Cerebellar cortex (tissue), 1 donor: ENCODE measurements around the gene PPP1R3C.

Source experiments
- DNase-seq: peaks from one replicate; pipeline ENCODE4 v3.0.0-alpha.2; 2015; ENCODE audit warnings: low spot score

The PPP1R3C gene

DNA sequence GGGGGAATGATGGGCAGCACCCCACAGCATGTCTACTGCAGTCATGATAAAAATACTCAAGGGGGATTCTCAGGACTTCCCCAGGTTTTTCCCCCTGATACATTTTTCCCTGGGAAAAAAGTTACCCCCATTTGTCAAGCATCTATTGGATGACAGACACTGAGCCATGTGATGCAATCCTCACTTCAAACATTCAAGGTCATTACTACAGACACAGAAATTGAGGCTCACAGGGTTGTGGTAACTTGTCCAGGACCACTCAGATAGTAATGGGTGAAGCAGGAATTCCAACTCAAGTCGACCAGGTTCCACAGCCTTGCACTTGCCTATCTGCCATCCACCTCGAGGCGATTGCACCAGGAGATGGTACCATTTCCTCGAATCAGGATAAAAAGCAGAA is 31.7 kb downstream of the PPP1R3C start:
- DNase-seq, result no peak

DNA sequence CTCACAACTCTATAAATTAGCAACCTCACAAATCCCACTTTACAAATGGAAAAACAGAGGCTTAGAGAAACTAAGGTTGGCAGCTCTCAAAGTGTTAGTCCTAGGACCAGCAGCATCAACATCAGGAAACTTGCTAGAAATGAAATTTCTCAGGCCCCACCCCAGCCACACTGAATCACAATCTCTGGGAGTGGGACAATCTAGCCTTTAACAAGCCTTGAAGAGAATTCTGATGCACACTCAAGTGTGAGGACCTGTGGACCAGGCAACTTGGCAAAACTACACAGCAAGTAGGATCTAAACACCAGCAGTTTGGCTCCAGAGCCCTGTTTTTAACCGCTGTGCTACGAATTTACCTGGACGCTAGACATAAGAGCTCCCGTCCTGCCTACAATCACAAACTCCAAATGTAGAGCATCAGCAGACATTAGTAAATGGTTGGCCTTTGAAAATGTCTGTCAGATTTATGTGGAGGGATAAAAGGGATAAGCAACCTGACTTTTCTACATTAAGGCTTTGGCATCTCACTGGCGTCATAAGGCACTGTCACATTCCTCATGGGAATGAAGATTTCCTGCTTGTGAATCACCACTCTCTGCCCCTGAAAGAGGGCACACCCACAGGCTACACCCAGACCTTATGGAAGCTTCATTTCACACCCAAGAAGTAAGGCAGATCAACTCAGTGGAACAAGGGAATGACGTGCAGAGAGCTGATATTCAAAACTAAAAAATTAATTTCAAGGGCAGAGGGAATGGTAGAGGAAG is 34.5 kb downstream of the PPP1R3C start:
- DNase-seq, result no peak

DNA sequence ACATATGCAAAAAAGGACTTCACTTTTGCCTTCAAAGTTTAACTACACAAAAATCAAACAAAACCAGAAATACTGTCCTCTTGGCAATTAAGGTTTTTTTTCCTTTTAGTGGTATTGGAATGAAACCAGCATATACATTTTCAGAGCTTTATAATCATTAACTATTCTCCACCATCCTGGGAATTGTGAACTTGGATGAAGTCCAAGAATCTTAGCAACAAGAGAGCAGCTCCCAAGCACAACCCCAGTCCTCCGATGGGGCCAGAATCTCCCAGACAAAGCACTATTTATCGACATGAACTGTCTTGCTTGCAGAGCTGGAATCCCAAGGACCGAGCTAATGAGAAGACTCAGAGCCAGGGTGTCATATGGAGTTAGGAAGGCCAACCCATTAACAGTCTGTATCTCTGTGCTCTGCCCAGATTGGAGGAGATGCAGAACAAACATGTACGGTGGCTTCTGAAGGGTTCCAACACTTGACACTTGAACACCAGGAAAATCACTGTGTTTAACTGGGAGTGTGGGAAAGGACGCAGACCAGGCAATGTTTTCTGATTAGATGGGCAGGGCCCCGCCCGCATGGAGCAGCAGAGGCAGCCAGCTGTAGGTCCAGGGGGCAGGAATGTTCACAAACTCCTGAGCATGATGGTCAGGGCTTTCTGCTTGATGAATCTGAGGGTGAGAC is 35.5 kb downstream of the PPP1R3C start:
- DNase-seq, result peak; percentile 12

DNA sequence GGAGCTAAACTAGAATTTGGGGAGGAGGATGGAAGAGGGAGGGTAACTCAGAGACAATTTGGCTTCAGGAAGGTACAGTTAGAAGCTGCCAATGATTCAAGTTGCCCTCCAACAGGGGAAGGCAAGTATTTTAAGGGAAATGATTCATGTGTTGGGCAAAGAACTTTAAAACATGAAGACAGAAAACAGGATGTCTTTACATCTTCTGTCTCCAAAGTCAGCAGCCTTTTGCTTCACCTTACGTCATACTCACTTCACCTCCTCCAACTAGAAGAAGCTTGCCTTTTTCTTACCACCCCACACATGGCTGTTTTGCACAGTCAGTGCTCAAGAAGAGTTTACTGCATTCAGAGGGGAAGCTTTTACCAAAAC is 36.1 kb downstream of the PPP1R3C start:
- no peak for DNase-seq

DNA sequence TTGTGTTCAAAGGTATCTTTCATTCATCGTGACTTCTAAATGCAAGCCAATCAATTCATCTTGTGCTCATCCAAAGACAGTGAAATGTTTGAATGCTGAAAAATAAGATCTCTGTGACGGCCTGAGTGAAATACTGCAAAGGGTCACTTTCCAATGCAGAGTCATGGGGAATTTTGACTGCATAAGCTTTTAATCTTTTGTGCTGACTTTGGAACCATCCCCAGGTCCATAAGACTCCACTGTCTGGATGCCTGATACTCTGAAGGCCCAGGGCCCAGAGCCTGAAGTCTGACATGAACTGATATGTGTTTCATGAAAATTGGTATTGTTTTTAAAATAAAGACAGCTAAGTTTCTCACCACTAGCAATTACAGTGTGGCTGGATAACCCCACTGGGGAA is 39.0 kb downstream of the PPP1R3C start:
- DNase-seq, result no peak

DNA sequence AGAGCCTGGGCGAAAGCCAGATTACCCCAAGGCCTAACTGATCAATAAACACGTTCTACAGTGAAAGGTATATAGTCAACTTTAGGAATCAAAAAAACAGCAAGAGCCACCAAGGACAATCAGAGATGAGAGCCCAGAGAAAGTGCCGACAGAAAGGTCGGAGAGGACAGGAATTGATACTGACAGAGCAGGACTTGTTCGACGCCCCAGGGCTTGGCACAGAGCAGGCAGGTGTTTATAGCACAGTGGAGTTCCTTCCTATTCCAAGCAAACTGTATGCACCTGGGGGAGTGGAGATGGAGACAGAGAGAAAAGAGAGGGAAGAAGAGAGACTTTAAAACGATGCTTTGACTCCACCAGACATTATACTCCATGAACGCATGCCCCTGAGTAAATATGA is 39.5 kb downstream of the PPP1R3C start:
- no peak for DNase-seq

DNA sequence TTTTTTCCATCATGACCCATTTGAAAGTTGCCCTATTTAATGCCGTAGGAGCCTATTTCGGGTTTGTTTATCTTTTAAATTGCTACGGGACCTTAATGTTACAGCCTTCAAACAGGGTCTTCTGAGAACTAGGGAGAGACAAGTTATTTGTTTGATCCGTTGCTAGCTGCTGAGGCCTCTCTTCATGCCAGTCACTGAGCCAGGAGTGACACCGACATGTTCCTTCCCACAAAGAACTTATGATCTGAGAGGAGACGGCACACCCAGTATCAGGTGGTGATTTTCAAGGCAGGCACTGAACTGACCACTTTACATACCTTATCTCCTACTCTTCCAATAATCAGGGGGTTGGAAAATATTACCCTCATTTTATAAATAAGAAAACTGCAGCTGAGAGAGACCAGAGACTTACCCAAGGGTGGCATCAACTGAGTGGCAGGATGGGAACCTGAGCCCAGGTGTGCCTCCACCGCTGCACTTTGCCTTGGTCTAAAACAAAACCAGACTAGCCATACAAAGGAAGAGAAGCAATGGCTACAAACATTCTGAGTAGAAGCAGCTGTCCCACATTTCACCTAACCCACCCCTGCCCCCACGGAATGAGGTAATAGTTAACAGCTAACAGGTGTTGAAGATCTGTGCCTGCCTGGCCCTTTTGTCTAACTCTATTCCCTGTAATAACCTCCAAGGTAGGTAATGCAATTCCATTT is 40.5 kb downstream of the PPP1R3C start:
- no peak for DNase-seq

DNA sequence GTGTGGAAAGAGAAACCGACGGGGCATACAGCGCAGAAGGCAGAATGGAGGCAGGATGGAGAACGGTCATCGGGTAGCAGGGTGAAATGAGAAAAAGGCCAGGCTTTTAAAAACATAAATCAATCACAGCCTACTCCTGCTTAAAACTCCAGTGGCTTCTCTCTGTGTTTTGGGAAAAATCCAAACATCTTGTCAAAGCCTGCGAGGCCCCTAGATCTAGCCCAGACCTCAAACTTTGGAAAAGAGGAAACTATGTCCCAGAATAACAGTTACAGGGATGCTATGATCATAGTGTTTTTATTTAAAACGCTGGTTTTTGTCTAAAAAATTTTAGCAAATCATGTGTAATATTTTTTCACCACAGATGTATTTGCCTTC is 41.1 kb downstream of the PPP1R3C start:
- no peak for DNase-seq

DNA sequence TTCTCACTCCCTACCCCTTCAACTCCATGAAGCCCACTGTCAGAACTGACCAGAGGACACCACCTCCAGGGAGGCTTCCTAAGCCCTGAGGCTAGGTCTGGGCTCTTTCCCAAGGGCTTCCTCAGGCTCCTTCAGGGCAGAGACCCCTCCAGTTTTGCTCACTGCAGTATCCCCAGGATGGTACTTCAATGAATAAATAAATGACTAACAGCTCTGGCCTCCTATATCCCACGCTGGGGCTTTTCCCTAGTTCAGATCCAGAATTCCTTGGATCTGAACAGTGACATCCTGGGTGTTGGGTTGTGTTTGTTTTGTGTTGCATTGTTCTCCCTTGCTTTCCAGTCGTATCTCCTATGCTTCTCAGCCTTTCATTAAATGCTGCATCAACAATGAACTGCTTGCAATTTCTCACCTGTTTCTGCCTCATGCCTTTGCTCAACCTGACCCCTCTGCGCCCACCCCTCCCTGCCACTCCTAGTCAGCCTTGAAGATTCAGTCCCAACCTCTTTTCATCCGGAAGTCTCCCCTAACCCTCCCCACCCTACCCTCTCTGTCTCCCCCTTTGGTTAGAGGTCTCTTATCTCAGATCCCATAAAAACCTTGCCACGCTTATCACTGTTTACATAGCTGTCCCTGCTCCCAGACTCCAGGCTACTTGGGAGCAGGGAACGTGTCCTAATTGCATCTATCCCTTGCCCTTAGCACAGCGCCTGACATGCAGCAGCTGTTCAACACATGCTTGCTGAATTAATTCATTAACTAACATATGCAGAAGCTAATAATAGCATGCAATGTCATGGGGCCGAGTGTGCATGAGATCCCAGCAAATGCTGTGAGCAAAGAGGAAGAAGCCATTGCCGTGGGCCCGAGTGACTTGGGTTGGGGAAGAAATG is 41.7 kb downstream of the PPP1R3C start:
- DNase-seq, result peak; percentile 10

DNA sequence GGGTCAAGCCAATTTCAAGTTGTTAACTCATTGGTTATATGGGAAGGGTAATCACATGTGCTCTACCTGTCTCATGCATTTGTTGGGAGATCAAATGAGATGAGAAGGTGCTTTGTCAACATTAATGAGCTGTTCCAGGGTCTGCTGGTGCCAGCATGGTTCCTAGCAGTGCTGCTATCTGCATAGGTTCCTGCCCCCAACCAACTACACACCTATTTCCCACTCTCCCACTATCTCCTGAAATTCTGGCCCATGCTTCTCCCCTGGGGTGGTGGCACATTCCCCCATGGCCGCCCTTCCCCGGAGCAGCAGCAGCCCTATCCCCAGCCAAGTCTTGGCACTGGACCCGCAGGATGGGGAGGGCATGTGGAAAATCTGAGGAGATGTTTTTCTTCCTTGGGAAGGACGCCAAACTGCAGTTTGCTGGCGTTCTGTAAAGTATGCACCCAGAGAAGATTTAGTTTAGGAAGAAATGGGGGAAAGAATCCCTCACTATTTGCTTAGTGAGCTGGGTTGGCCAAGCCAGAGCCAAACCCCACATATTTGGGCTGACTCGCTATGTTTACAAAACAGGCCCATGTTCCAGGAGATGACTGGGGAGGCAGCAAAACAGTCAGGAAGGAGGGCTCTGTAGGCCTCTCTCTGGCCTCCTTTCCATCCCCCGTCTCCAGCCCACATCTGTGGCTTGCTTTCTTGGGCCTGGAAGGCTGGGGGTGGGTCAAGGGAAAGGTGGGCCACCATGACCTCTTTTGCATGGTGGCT is 42.5 kb downstream of the PPP1R3C start:
- DNase-seq, result no peak

DNA sequence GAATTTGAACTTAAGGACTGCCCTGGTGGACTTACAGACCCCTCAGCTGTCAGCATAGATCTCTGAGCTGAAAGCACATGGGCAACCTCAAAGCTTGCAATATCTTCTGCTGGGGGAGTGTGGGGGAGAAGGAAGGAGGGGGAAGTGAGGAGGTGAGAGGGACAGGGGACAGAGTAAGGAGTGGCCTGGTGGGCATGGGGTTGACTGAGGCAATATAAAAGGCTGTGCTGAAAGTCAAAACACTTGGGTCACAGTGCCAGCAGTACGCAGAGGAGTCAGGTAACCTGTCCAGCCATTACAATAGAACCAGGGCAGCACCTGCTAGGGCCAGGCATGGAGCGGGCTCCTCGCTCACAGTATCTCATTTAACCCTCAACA is 43.2 kb downstream of the PPP1R3C start:
- no peak for DNase-seq

DNA sequence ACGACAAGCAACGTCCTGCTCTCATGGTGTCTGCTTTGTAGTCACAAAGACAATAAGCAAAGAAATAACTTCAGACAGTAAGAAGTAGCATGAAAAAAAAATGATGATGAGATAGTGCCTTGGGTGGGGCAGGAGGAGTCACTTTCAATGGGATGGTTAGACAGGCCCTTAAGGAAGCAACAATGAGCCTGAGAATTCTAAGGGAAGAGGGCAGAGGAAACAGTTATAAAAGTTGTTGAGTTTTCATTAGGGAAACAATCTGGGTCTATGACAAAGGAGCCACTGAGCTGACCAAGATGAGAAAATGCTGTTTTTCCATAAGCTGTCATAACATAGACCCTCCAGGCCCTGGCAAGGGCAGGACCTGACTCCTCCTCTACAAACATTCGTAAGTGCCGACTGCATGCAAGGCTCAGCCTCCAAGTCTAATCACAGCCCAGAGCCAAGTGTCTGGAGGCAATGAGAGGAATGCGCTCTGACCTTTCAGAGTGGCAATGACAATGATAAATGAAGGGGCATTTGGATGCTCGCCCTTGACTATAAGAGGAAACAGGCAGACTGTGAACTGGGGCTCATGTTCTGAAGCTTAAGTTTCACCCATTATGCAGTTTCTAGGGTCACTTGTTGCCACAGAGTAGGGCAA is 43.7 kb downstream of the PPP1R3C start:
- DNase-seq, result no peak

DNA sequence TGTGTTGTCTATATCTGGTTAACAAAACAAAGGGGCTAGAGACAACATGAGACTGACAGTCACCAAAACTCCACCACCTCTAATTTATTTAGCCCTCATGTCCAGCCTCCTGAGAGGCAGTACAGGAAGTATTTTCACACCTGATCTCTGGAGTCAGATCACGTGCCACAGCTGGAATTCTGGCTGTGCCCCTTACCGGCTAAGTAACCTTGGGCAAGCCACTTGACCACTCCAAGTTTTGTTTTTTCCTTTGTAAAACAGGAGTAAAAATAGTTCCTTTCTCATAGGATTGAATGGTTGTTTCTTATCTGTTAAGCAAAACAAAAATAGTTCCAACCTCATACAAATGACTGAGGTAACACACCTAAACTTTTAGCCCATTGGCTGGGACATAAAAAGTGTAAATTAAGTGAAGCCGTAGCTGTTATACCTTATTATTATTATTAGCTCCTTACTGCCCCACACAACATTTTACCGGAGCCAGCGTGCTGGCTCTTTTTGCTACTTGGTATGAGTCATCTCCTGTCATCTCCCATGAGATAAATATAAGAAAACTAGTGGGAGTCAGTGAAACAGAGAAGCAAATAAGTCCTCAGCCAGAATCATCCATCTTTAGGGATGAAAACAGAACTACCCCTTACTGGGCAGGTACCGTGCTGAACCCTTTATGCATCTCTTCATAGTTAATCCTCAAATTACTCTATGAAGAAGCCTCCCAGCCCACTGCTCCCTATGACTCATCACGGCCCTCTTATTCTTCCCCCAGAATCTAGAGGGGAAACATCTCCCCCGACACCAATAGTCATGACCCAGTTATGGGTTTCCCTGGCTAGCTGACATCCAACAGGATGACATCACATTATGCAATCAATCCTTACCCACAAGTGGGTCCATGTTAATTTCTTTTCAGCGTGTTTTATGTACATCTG is 44.9 kb downstream of the PPP1R3C start:
- DNase-seq, result no peak

DNA sequence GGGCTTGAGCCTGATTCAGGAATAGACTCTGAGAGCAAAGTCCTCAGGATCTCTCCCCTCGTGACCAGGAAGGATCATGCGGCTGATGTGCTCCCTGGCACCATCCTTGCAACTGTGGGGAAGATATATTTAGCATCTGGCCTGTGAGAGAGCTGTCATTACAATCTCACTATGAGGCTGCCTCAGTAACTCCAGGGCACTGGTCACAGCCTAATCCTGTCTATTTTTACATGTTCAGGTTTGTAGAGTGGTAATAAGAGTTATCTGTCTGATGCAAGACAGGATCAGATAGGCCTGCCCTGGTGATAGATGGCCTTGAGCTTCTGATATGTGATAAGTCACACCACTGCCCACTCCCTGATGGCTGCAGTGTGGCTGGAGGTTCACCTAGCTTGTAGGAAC is 50.7 kb downstream of the PPP1R3C start:
- no peak for DNase-seq

DNA sequence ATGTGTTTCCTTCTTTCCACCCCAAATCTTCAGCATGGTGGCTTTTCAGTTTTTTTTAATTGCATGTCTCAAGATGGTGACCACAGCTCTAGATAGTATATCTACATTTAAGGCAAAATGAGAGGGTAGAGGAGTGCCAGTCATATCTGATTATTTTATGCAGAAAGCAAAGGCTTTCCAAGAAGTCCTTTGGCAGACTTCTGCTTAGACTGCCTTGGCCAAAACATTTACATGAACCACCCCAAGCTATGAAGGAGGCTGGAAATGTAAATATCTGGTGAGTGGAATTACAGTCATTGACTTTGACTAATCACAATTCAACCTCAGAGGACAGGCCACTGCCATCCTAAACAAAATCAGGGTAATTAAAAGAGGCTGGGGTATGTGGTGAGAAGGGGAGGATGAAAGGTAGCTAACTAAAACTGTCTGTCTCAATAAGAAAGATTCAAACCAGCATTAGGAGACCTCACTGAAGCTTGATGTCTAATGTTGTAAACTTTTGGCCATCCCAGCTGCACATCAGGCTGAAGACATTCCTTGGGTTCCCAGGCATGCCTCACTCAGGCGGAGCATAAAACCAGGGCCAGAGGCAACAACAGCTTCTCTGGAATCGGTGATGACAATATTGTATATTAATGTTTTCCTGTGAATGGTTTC is 53.4 kb downstream of the PPP1R3C start:
- no peak for DNase-seq
